K562 (cell line): ENCODE results near the gene CFAP410. TPM values are rescaled to one million over a fixed set of nuclear protein-coding genes. Genes with fewer than 3 reads are reported as not detected.

ENCODE experiments used
- ATAC-seq: fragments of 200-7000 bp; cut with Tn5 transposase; 3 replicates; pipeline ENCODE4 v1.9.1; 2020; ENCODE audit warnings: moderate library complexity
- BruUV-seq: library from RNA; stranded (reverse); fragments of 400-500 nt; replicated peaks from 2 replicates; lab custom pipeline; 2021; lab: Mats Ljungman, UMichigan
- CTCF ChIA-PET: fragments of 300-600 bp; formaldehyde crosslinking; extraction: SDS; loops from one replicate; lab custom pipeline; 2021; ENCODE audit warnings: low intra/inter-chr PET ratio; lab: Yijun Ruan, JAX
- POLR2A ChIA-PET: fragments of 300-600, 350-650 bp; sonication (Branson Sonifier 250); formaldehyde crosslinking; extraction: SDS; loops from one replicate; lab custom pipeline; 2021; ENCODE audit warnings: antibody characterized with exemption, inconsistent platforms; lab: Yijun Ruan, JAX
- DNase-seq, 4 experiments: peaks; one replicate each; pipeline versions ENCODE4 v3.0.0 to v3.0.0-alpha.2; 2011 to 2018; ENCODE audit warnings: low spot score in 3 of 4, mixed read lengths in 3 of 4; ENCODE audit errors: extremely low read depth in 1 of 4
- FAIRE-seq: peaks from 2 replicates; lab custom pipeline; 2011; peaks lifted over from hg19 to GRCh38; lab: Jason Lieb, UNC
- H2AFZ ChIP-seq: 2 replicates; pipeline ENCODE4 v1.6.0; 2011; ENCODE audit warnings: low read depth, low read length, control low read depth, inconsistent platforms
- H3K27ac ChIP-seq: fragments of 200-600 bp; 3 replicates; pipeline ENCODE4 v1.8.0; 2011; ENCODE audit warnings: low read depth, mild to moderate bottlenecking, control low read depth, inconsistent platforms, low read length, moderate library complexity, mixed read lengths; ENCODE audit errors: extremely low read depth
- H3K27me3 ChIP-seq, 2 experiments: fragments of 300-600 bp in 1 of 2; 2 replicates in 1 of 2; 3 replicates in 1 of 2; pipeline versions ENCODE4 v1.6.0 to v1.8.0; 2011; ENCODE audit warnings: inconsistent platforms in 2 of 2, low read length in 2 of 2, mild to moderate bottlenecking in 1 of 2, mixed read lengths in 1 of 2, moderate library complexity in 1 of 2; ENCODE audit not compliant: control insufficient read depth in 2 of 2, insufficient read depth in 2 of 2
- H3K36me3 ChIP-seq: fragments of 300-600 bp; 3 replicates; pipeline ENCODE4 v1.8.0; 2011; ENCODE audit warnings: mild to moderate bottlenecking, low read length, inconsistent platforms; ENCODE audit not compliant: control insufficient read depth, insufficient read depth
- H3K4me1 ChIP-seq, 2 experiments: fragments of 200-600 bp in 1 of 2; replicated peaks in 1 of 2; 2 replicates in 1 of 2; 3 replicates in 1 of 2; pipeline versions ENCODE4 v1.5.1 to v1.8.0; 2011; ENCODE audit warnings: inconsistent platforms in 2 of 2, low read length in 2 of 2, mild to moderate bottlenecking in 1 of 2, mixed read lengths in 1 of 2, moderate library complexity in 1 of 2; ENCODE audit not compliant: control insufficient read depth in 2 of 2, insufficient read depth in 2 of 2
- H3K4me2 ChIP-seq: 2 replicates; pipeline ENCODE4 v1.6.1; 2011; ENCODE audit warnings: low read length, control low read depth, inconsistent platforms, mixed read lengths; ENCODE audit not compliant: insufficient read depth
- H3K4me3 ChIP-seq: fragments of 200-600 bp; sonication (generic), shearing (Covaris generic); 2 replicates; pipeline ENCODE4 v1.5.1; 2016; ENCODE audit warnings: control low read depth, inconsistent platforms
- H3K79me2 ChIP-seq: fragments of 200-600 bp; 3 replicates; pipeline ENCODE4 v1.8.0; 2011; ENCODE audit warnings: low read length, inconsistent platforms; ENCODE audit not compliant: control insufficient read depth, insufficient read depth
- H3K9ac ChIP-seq, 2 experiments: 2 replicates each; pipeline versions ENCODE4 v1.6.0 to v1.6.1; 2011; ENCODE audit warnings: low read depth in 2 of 2, low read length in 2 of 2, control low read depth in 1 of 2, inconsistent platforms in 1 of 2, mild to moderate bottlenecking in 1 of 2, mixed read lengths in 1 of 2; ENCODE audit not compliant: insufficient read depth in 1 of 2
- H3K9me1 ChIP-seq: one replicate; pipeline ENCODE4 v1.6.0; 2011; ENCODE audit warnings: inconsistent platforms, mild to moderate bottlenecking, low read length, moderate library complexity; ENCODE audit not compliant: control insufficient read depth, insufficient read depth
- H3K9me3 ChIP-seq: replicated peaks from 2 replicates; pipeline ENCODE4 v1.5.1; 2011; ENCODE audit warnings: low read depth, low read length, inconsistent platforms; ENCODE audit not compliant: control insufficient read depth, insufficient read depth
- H4K20me1 ChIP-seq: replicated peaks from 2 replicates; pipeline ENCODE4 v1.6.1; 2011; ENCODE audit warnings: low read length, inconsistent platforms, mixed read lengths; ENCODE audit not compliant: control insufficient read depth, insufficient read depth
- CBX3 ChIP-seq, 2 experiments: IDR thresholded peaks; 1 replicate in 1 of 2; 2 replicates in 1 of 2; pipeline ENCODE4 v1.6.1; 2012; ENCODE audit warnings: inconsistent platforms in 2 of 2, low read length in 2 of 2, borderline replicate concordance in 1 of 2, control low read depth in 1 of 2
- COPS2 ChIP-seq: fragments of 450-650 bp; conservative IDR thresholded peaks from 2 replicates; pipeline ENCODE4 v1.6.1; 2016; ENCODE audit warnings: mild to moderate bottlenecking, moderate library complexity
- DACH1 ChIP-seq: fragments of 450-650 bp; IDR thresholded peaks from 2 replicates; pipeline ENCODE4 v1.6.1; 2018; ENCODE audit not compliant: partially characterized antibody
- HMG20B ChIP-seq: fragments of 250-450 bp; sonication (Bioruptor Pico); IDR thresholded peaks from 2 replicates; pipeline ENCODE4 v1.5.0; 2021; ENCODE audit warnings: mild to moderate bottlenecking
- LARP7 ChIP-seq: fragments of 450-650 bp; IDR thresholded peaks from 2 replicates; pipeline ENCODE4 v1.6.1; 2016
- MTA3 ChIP-seq: fragments of 450-650 bp; formaldehyde crosslinking; IDR thresholded peaks from 2 replicates; pipeline ENCODE4 v1.6.1; 2017; ENCODE audit warnings: mild to moderate bottlenecking, borderline replicate concordance
- RCOR1 ChIP-seq, 2 experiments: IDR thresholded peaks; 2 replicates each; pipeline ENCODE4 v1.6.1; 2012; ENCODE audit warnings: low read depth in 2 of 2, low read length in 2 of 2, borderline replicate concordance in 1 of 2, improper control_type of control experiment in 1 of 2
- WGBS: fragments of 100-300 bp; shearing (Covaris generic); methylation state at CpG from one replicate; pipeline ENCODE4 v1.1.6; 2016; ENCODE audit warnings: low coverage, mixed read lengths; ENCODE audit not compliant: insufficient coverage; ENCODE audit errors: missing lambda C conversion rate; 5-methylcytosine and 5-hydroxymethylcytosine counted together
- in situ Hi-C: fragments of 300-500 bp; cut with MboI; formaldehyde crosslinking; loops from 4 replicates; pipeline ENCODE4 v1.15.0; 2018; ENCODE audit warnings: inconsistent platforms, mixed read lengths
- intact Hi-C: fragments of 100-400 bp; cut with micrococcal nuclease; formaldehyde crosslinking; loops from 2 replicates; pipeline ENCODE4 v1.14.2; 2022
- polyA plus RNA-seq, 8 experiments: library from polyadenylated mRNA; depleted of rRNA in 4 of 8; stranded (reverse) in 5 of 8; unstranded in 3 of 8; fragments of >200 nt; fragmentation: Nextera tagmentation in 2 of 8; fragmentation: Illumina TruSeq in 1 of 8; extraction: Ambion mirVana in 2 of 8; extraction: Trizol in 1 of 8; gene quantifications; 2 replicates each; pipeline versions ENCODE4 v1.2.1 to v1.2.3, GENCODE V29; 2011 to 2014; ENCODE audit warnings: inconsistent platforms in 1 of 8, missing spikeins in 1 of 8
- total RNA-seq, 7 experiments: library from RNA; depleted of rRNA in 6 of 7; stranded (reverse); fragments of >200 nt in 6 of 7; fragmentation: Illumina TruSeq in 2 of 7; extraction: Trizol in 2 of 7; gene quantifications; 2 replicates each; pipeline versions ENCODE4 v1.2.1 to v1.2.3, GENCODE V29; 2011 to 2021; ENCODE audit warnings: low replicate concordance in 1 of 7
- TF ChIP-seq, protein P1 (sequence below), 2 experiments: fragments of 450-650 bp; conservative IDR thresholded peaks; 2 replicates each; pipeline ENCODE4 v1.6.1; 2017; ENCODE audit warnings: mild to moderate bottlenecking in 2 of 2, moderate library complexity in 2 of 2

The CFAP410 gene
- total and polyA plus RNA-seq, 9 of the 15 experiments (the other 6 are each of a cell fraction or from before 2014, with no cell fraction given): 0.07 to 17.3 (median 2.3) TPM

- CTCF ChIA-PET: no interaction called here
- WGBS: 2% methylated on average over 11 of the region's 11 CpGs
- no peak overlapping the region for H3K4me2 ChIP-seq
- H2AFZ ChIP-seq: no peak overlapping the region
- H3K4me3 ChIP-seq: no peak overlapping the region
- FAIRE-seq (no peak), DNase-seq (no peak), ATAC-seq (no peak)
- in situ Hi-C loops (no loop called here), intact Hi-C loops (no loop called here)
- no TSS peak for BruUV-seq
- H3K4me1 ChIP-seq: peaks cover 0 to 4% of the 10 kb centered on the region in 2 experiments; a peak in 1 of 5 replicates
- H3K27me3 ChIP-seq: peaks cover 64 to 91% of the 10 kb centered on the region in 2 experiments
- peaks cover 1% of the 10 kb centered on the region; the same call in 1 of the 2 replicates for H3K9me3 ChIP-seq
- POLR2A ChIA-PET: no interaction called here
- H3K79me2 ChIP-seq: no peaks in the 10 kb centered on the region
- no peaks in the 10 kb centered on the region; the same call in 1 of the 2 replicates for H4K20me1 ChIP-seq
- H3K36me3 ChIP-seq: no peaks in the 10 kb centered on the region
- no peak for TF ChIP-seq HMG20B (CRISPR knock-in tag)
- no peak for TF ChIP-seq RCOR1 (IDR thresholded peaks at IDR 0.05; ENCODE audit: borderline replicate concordance in 1 of 2, low read depth in 2 of 2, low read length in 2 of 2)
- no peak for TF ChIP-seq CBX3 (IDR thresholded peaks at IDR 0.05; ENCODE audit: borderline replicate concordance in 1 of 2, low read length in 2 of 2)
- TF ChIP-seq, protein P1, sequence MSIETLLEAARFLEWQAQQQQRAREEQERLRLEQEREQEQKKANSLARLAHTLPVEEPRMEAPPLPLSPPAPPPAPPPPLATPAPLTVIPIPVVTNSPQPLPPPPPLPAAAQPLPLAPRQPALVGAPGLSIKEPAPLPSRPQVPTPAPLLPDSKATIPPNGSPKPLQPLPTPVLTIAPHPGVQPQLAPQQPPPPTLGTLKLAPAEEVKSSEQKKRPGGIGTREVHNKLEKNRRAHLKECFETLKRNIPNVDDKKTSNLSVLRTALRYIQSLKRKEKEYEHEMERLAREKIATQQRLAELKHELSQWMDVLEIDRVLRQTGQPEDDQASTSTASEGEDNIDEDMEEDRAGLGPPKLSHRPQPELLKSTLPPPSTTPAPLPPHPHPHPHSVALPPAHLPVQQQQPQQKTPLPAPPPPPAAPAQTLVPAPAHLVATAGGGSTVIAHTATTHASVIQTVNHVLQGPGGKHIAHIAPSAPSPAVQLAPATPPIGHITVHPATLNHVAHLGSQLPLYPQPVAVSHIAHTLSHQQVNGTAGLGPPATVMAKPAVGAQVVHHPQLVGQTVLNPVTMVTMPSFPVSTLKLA (conservative IDR thresholded peaks at IDR 0.05): no peak
- TF ChIP-seq LARP7: no peak
- TF ChIP-seq DACH1: no peak
- TF ChIP-seq MTA3: no peak
- no peak for TF ChIP-seq COPS2
- no peaks in the 10 kb centered on the region for H3K9me1 ChIP-seq
- no peak overlapping the region for H3K27ac ChIP-seq
- no peak overlapping the region for H3K9ac ChIP-seq
Measured at GRCh38 chr21:44356160-44356559, 17.0 kb upstream of the CFAP410 start.
